GM23338 (cell line): Measurements from ENCODE around the gene CD93. TPM values are rescaled to one million over a fixed set of nuclear protein-coding genes. Genes with fewer than 3 reads are reported as not detected.

ENCODE experiments used
- ATAC-seq: fragments of 200-7000 bp; cut with Tn5 transposase; 3 replicates; pipeline ENCODE4 v1.9.1; 2020
- DNase-seq: peaks from one replicate; pipeline ENCODE4 v3.0.0-alpha.2; 2015; ENCODE audit warnings: low spot score
- H2AFZ ChIP-seq: fragments of 200-600 bp; sonication (generic); 2 replicates; pipeline ENCODE4 v1.8.0; 2016; ENCODE audit warnings: antibody characterized with exemption, mild to moderate bottlenecking, moderate library complexity
- H3F3A ChIP-seq: fragments of 200-600 bp; sonication (generic); replicated peaks from 2 replicates; pipeline ENCODE4 v1.8.0; 2017; ENCODE audit warnings: antibody characterized with exemption, mixed run types, low read depth
- H3K27ac ChIP-seq: fragments of 200-600 bp; sonication (generic); 2 replicates; pipeline ENCODE4 v1.6.1; 2016; ENCODE audit warnings: low read depth
- H3K27me3 ChIP-seq: fragments of 200-600 bp; sonication (generic); 2 replicates; pipeline ENCODE4 v1.8.0; 2016; ENCODE audit warnings: mild to moderate bottlenecking, mixed run types, moderate library complexity; ENCODE audit not compliant: insufficient read depth
- H3K36me3 ChIP-seq: fragments of 200-600 bp; sonication (generic); 2 replicates; pipeline ENCODE4 v1.8.0; 2016; ENCODE audit warnings: mild to moderate bottlenecking; ENCODE audit not compliant: insufficient read depth
- H3K4me1 ChIP-seq: fragments of 200-600 bp; sonication (generic); 2 replicates; pipeline ENCODE4 v1.8.0; 2016; ENCODE audit warnings: mild to moderate bottlenecking, moderate library complexity; ENCODE audit not compliant: insufficient read depth
- H3K4me2 ChIP-seq: fragments of 200-600 bp; sonication (generic); 2 replicates; pipeline ENCODE4 v1.7.1; 2017; ENCODE audit warnings: mixed run types
- H3K4me3 ChIP-seq: fragments of 200-600 bp; sonication (generic); 2 replicates; pipeline ENCODE4 v1.6.1; 2016; ENCODE audit warnings: mixed run types
- H3K79me2 ChIP-seq: fragments of 200-600 bp; sonication (generic); replicated peaks from 2 replicates; pipeline ENCODE4 v1.8.0; 2017; ENCODE audit warnings: mild to moderate bottlenecking; ENCODE audit not compliant: insufficient read depth
- H3K9me2 ChIP-seq: fragments of 200-600 bp; sonication (generic); 2 replicates; pipeline ENCODE4 v1.8.0; 2017; ENCODE audit not compliant: insufficient read depth
- H4K20me1 ChIP-seq: fragments of 200-600 bp; sonication (generic); replicated peaks from 2 replicates; pipeline ENCODE4 v1.8.0; 2017; ENCODE audit warnings: mild to moderate bottlenecking; ENCODE audit not compliant: insufficient read depth
- H3K27ac Mint-ChIP-seq: 2 replicates; pipeline ENCODE4 v1.8.0; 2020; ENCODE audit warnings: inconsistent platforms, mild to moderate bottlenecking, moderate library complexity, mixed read lengths
- H3K27me3 Mint-ChIP-seq: 3 replicates; pipeline ENCODE4 v1.8.0; 2022; ENCODE audit warnings: low read depth, mild to moderate bottlenecking, moderate library complexity, mixed read lengths, inconsistent platforms; ENCODE audit not compliant: insufficient read depth, poor library complexity
- H3K36me3 Mint-ChIP-seq: 3 replicates; pipeline ENCODE4 v1.8.0; 2021; ENCODE audit warnings: low read depth, mild to moderate bottlenecking, inconsistent platforms, moderate library complexity, mixed read lengths
- H3K4me1 Mint-ChIP-seq: 3 replicates; pipeline ENCODE4 v1.8.0; 2020; ENCODE audit warnings: mild to moderate bottlenecking, inconsistent platforms, mixed read lengths
- H3K4me3 Mint-ChIP-seq: 3 replicates; pipeline ENCODE4 v1.8.0; 2021; ENCODE audit warnings: moderate library complexity, mild to moderate bottlenecking, inconsistent platforms, mixed read lengths
- H3K9me3 Mint-ChIP-seq: 3 replicates; pipeline ENCODE4 v1.8.0; 2020; ENCODE audit warnings: moderate library complexity, mild to moderate bottlenecking, inconsistent platforms, mixed read lengths
- CREB1 ChIP-seq: fragments of 250-450 bp; sonication (Bioruptor Pico); IDR thresholded peaks from 2 replicates; pipeline ENCODE4 v1.5.0; 2020; ENCODE audit warnings: low read depth, mild to moderate bottlenecking, moderate library complexity
- EZH2 ChIP-seq: fragments of 200-600 bp; sonication (generic); IDR thresholded peaks from one replicate; pipeline ENCODE4 v1.8.0; 2017; ENCODE audit warnings: antibody characterized with exemption, mild to moderate bottlenecking, low read depth; ENCODE audit not compliant: unreplicated experiment
- EZH2phosphoT487 ChIP-seq: fragments of 200-600 bp; sonication (generic); IDR thresholded peaks from one replicate; pipeline ENCODE4 v1.8.1; 2018; ENCODE audit warnings: antibody characterized with exemption; ENCODE audit not compliant: unreplicated experiment
- NANOG ChIP-seq: IDR thresholded peaks from 2 replicates; pipeline ENCODE4 v1.6.1; 2016; ENCODE audit warnings: antibody characterized with exemption, borderline replicate concordance
- POLR2AphosphoS5 ChIP-seq: IDR thresholded peaks from 2 replicates; pipeline ENCODE4 v1.6.1; 2016; ENCODE audit warnings: antibody characterized with exemption, low read depth
- REST ChIP-seq: IDR thresholded peaks from one replicate; pipeline ENCODE4 v1.6.1; 2018; ENCODE audit warnings: antibody characterized with exemption; ENCODE audit not compliant: unreplicated experiment
- STAT1 ChIP-seq: IDR thresholded peaks from one replicate; pipeline ENCODE4 v1.6.1; 2016; ENCODE audit warnings: antibody characterized with exemption; ENCODE audit not compliant: unreplicated experiment
- ZNF114 ChIP-seq: fragments of 250-450 bp; sonication (Bioruptor Pico); IDR thresholded peaks from 2 replicates; pipeline ENCODE4 v1.5.0; 2020; ENCODE audit warnings: mild to moderate bottlenecking, moderate library complexity
- ZNF331 ChIP-seq: fragments of 250-450 bp; sonication (Bioruptor Pico); IDR thresholded peaks from 2 replicates; pipeline ENCODE4 v1.5.0; 2020; ENCODE audit warnings: low read depth, mild to moderate bottlenecking, moderate library complexity
- polyA plus RNA-seq: library from polyadenylated mRNA; unstranded; fragments of >200 nt; fragmentation: Nextera tagmentation; extraction: Ambion mirVana; gene quantifications from 2 replicates; pipeline ENCODE4 v1.2.1, GENCODE V29; 2016
- total RNA-seq: library from RNA; depleted of rRNA; stranded (reverse); fragments of >200 nt; shearing (Covaris generic); gene quantifications from 2 replicates; pipeline ENCODE4 v1.2.3, GENCODE V29; 2014
- TF ChIP-seq, protein P1 (sequence below), 2 experiments: fragments of 200-600 bp in 1 of 2; sonication (generic) in 1 of 2; conservative IDR thresholded peaks; 2 replicates each; pipeline versions ENCODE4 v1.5.1 to v1.6.1; 2016 to 2017; ENCODE audit warnings: antibody characterized with exemption in 2 of 2, low read depth in 2 of 2, mild to moderate bottlenecking in 2 of 2, moderate library complexity in 1 of 2

The CD93 gene
- total and polyA plus RNA-seq, 2 experiments from 2014 or later: 0.03 TPM; not detected in 1

DNA sequence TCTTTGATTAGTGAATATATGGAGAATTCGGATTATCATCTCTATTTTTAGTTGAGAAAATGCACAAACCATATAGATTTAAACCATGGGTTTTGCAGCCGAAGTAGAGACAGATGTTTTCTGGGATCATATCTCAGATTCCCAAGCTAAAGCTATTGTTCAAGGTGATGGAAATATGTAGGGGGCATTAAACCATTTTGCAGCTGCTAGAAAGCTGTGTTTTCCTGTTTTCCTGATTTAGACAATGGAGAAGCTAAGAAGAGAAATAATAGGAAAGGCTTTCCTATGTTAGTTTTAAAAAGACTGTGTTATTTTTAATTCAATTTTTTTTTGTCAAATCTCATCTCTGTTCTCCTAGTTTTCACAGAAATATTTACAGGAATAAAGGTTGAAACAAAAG, 6.2 kb downstream of the CD93 start (continued):
- TF ChIP-seq, protein P1, sequence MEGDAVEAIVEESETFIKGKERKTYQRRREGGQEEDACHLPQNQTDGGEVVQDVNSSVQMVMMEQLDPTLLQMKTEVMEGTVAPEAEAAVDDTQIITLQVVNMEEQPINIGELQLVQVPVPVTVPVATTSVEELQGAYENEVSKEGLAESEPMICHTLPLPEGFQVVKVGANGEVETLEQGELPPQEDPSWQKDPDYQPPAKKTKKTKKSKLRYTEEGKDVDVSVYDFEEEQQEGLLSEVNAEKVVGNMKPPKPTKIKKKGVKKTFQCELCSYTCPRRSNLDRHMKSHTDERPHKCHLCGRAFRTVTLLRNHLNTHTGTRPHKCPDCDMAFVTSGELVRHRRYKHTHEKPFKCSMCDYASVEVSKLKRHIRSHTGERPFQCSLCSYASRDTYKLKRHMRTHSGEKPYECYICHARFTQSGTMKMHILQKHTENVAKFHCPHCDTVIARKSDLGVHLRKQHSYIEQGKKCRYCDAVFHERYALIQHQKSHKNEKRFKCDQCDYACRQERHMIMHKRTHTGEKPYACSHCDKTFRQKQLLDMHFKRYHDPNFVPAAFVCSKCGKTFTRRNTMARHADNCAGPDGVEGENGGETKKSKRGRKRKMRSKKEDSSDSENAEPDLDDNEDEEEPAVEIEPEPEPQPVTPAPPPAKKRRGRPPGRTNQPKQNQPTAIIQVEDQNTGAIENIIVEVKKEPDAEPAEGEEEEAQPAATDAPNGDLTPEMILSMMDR (conservative IDR thresholded peaks at IDR 0.05; ENCODE audit: low read depth in 2 of 2): no peak
- TF ChIP-seq STAT1 (no peak), CREB1 (no peak), EZH2phosphoT487 (no peak)

DNA sequence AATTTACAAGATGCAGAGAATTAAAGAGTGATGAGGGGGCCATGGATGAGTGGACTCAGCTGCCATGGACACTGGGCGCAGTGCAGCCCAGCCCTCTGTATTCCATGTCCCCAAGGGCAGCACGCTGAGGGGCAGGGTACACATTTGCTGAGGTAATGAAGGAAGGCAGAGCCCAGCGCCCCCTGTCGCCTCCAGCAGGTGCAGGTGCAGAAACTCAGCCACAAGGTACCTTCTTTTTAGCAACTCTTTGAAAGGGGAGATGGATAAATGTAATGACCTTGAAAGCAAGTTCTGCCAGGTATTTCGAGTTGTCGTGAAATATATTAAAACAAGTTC, 7.1 kb downstream of the CD93 start:
- no peaks in the 10 kb centered on the region for H3K9me2 ChIP-seq
- DNase-seq (peak; percentile 73), ATAC-seq (peak; percentile 90)
- no peak overlapping the region for H3K27ac ChIP-seq
- no peaks in the 10 kb centered on the region for H3K36me3 Mint-ChIP-seq
- H3K79me2 ChIP-seq: no peaks in the 10 kb centered on the region
- H3K4me2 ChIP-seq: no peak overlapping the region
- no peaks in the 10 kb centered on the region for H3K36me3 ChIP-seq
- peaks cover 27% of the 10 kb centered on the region for H3K4me1 Mint-ChIP-seq
- no peaks in the 10 kb centered on the region for H4K20me1 ChIP-seq
- H3F3A ChIP-seq: no peaks in the 10 kb centered on the region
- H3K4me1 ChIP-seq: peaks cover 4% of the 10 kb centered on the region; the same call in 1 of the 2 replicates
- no peak overlapping the region for H3K27ac Mint-ChIP-seq
- TF ChIP-seq CREB1: no peak
- TF ChIP-seq, protein P1 (conservative IDR thresholded peaks at IDR 0.05; ENCODE audit: low read depth in 2 of 2): peak; percentile 79 to 81
- no peak overlapping the region for H2AFZ ChIP-seq
- H3K27me3 ChIP-seq: no peaks in the 10 kb centered on the region
- peaks cover 5% of the 10 kb centered on the region for H3K27me3 Mint-ChIP-seq
- H3K9me3 Mint-ChIP-seq: no peaks in the 10 kb centered on the region
- no peak overlapping the region for H3K4me3 Mint-ChIP-seq
- H3K4me3 ChIP-seq: no peak overlapping the region

DNA sequence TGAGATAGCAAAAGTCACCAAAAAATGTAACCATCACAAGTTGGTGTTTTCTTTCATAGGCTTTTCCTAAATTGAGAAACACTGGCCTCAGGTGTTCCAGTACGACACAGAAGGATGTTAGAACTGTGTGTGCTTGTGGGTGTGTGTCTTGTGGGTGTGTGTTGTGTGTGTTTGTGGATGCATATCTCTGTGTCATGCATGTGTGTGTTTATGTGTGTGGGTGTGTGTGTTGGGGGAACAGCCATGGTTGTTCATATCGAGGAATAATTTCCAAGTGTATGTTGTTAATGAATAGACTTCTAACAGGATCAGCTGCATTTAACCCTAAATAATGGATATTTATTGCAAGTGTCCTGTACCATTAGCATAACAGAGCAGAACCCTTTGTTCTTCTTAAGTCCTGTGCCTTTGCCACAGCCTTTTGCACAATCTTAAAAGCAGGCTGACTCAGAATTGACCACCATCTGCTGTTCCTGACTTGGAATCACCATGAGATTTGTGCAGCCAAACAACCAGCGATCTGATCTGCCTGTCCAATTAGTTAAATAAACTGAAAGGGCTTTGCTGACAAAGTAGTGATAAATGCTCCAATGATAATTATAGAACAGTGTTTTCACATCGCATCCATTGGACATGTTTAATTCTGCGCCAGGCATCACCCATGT, 7.6 kb downstream of the CD93 start:
- H3K79me2 ChIP-seq: no peaks in the 10 kb centered on the region
- no peak overlapping the region for H3K4me3 ChIP-seq
- no peaks in the 10 kb centered on the region for H3K27me3 ChIP-seq
- Mint-ChIP-seq H3K36me3 (no peaks in the 10 kb centered on the region), H3K4me1 (peaks cover 24% of the 10 kb centered on the region), H3K27me3 (peaks cover 5% of the 10 kb centered on the region), H3K9me3 (no peaks in the 10 kb centered on the region), H3K27ac (no peak overlapping the region), H3K4me3 (no peak overlapping the region)
- no peaks in the 10 kb centered on the region for H3F3A ChIP-seq
- DNase-seq (no peak), ATAC-seq (no peak)
- H3K4me2 ChIP-seq: no peak overlapping the region
- no peak overlapping the region for H2AFZ ChIP-seq
- no peaks in the 10 kb centered on the region for H3K9me2 ChIP-seq
- no peaks in the 10 kb centered on the region for H4K20me1 ChIP-seq
- no peak overlapping the region for H3K27ac ChIP-seq
- peaks cover 4% of the 10 kb centered on the region; the same call in 1 of the 2 replicates for H3K4me1 ChIP-seq
- no peaks in the 10 kb centered on the region for H3K36me3 ChIP-seq
- TF ChIP-seq POLR2AphosphoS5: no peak
- no peak for TF ChIP-seq NANOG
- no peak for TF ChIP-seq CREB1
- TF ChIP-seq ZNF114: no peak
- no peak for TF ChIP-seq EZH2phosphoT487
- TF ChIP-seq STAT1: no peak
- no peak for TF ChIP-seq REST
- TF ChIP-seq EZH2: no peak
- no peak for TF ChIP-seq ZNF331 (CRISPR knock-in tag)
- TF ChIP-seq, protein P1 (conservative IDR thresholded peaks at IDR 0.05; ENCODE audit: low read depth in 2 of 2): no peak
